GM12874 (cell line): ENCODE measurements around the gene DNAJB8.

ENCODE experiments used
- TF ChIP-seq, protein P1 (sequence below): IDR thresholded peaks from 2 replicates; pipeline ENCODE4 v1.5.1; 2011; ENCODE audit warnings: low read depth, mild to moderate bottlenecking, control low read depth, low read length, moderate library complexity; ENCODE audit not compliant: insufficient read depth

Gene DNAJB8

DNA sequence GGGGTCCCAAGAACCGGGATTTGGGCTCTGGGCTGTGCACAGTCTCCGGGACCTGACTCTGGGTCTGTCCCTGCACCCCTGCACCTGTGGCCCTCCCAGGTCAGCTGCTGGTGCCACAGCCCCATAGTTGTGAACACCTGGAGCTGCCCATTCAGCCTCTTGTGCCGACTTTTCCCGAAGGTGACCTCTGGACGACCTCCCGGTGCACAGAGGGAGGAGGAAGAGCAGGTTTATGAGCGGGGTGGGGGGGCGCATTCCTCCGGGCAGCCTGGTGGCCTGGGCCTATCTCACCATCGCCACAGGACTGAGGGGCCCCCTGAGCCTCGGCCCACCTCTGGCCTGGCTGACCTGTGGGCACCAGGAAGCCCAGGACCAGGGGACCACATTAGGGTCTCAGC lies 45.3 kb downstream of the DNAJB8 start:
- TF ChIP-seq, protein P1, sequence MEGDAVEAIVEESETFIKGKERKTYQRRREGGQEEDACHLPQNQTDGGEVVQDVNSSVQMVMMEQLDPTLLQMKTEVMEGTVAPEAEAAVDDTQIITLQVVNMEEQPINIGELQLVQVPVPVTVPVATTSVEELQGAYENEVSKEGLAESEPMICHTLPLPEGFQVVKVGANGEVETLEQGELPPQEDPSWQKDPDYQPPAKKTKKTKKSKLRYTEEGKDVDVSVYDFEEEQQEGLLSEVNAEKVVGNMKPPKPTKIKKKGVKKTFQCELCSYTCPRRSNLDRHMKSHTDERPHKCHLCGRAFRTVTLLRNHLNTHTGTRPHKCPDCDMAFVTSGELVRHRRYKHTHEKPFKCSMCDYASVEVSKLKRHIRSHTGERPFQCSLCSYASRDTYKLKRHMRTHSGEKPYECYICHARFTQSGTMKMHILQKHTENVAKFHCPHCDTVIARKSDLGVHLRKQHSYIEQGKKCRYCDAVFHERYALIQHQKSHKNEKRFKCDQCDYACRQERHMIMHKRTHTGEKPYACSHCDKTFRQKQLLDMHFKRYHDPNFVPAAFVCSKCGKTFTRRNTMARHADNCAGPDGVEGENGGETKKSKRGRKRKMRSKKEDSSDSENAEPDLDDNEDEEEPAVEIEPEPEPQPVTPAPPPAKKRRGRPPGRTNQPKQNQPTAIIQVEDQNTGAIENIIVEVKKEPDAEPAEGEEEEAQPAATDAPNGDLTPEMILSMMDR, result no peak

- TF ChIP-seq, protein P1, result no peak
These were observed 45.8 kb downstream of the DNAJB8 start for GRCh38 chr3:128420720-128421438.

DNA sequence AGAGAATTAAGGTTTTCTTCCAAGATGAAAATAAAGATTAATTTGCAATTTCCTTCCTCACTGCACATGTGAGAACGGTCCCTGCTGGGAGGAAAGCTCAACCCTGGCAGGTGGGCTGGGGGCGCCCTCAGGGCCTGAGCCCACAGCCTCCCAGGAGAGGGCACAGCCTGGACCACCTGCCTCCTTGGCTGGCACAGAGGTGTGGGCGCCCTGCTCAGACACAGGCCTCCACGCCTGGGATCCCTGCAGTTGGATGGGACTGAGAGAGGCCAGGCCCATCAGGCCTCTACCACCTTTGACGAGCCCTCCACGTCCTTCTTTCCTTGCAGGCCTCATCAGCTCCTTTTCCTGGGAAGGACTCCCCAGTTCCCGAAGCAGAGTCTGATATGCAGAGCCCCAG lies 46.4 kb downstream of the DNAJB8 start:
- TF ChIP-seq, protein P1, result no peak

DNA sequence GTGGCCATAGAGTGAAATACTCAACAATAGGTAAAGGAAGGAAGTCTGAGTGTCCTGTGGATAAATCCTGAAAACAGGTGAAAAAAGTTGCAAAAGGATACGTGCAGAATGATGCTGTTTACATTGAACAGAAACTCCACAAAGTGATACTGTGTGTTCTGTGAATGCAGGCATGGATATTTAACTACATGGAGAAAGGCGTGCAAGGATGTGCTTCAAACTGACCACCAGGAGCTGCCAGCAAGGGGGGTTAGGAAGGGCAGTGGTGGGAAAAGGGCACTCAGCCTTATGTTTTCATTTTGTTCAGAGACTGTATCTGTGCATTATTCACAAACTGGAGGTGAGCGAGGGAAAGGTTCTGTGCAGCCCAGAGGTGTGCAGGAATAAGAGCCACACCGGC lies 47.4 kb downstream of the DNAJB8 start:
- TF ChIP-seq, protein P1, result no peak

GRCh38 chr3:128418900-128419299 lies 47.8 kb downstream of the DNAJB8 start:
- TF ChIP-seq, protein P1, result no peak

DNA sequence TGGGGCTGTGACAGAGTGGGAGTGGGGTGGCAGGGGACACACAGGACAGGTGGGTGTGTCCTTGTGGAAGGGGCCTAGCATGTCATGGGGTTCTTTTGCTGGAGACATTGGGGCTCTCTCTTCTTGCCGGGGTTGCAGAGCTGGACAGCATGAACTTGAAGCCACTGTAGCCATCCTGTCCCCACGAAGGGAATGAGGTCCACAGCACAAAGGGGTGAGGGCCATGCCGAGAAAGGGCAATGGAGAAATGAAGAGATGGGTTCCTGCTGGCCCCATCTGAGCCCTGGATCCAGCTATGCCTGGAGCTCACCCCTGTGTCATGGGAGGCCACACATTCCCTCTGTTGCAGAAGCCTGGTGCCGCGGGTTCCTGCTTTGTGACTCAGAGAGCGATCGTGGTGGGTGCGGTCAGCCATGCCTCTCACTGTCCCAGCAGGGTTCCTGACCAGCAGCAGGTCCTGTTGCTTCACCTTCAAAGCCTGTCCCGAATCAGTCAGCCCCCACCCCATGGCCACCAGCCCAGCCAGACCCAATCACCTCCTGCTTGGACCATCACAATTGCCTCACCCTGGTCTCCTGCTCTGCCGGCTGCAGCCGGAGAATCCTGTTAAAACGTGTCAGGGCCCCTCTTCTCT lies 50.0 kb downstream of the DNAJB8 start:
- TF ChIP-seq, protein P1, result no peak

DNA sequence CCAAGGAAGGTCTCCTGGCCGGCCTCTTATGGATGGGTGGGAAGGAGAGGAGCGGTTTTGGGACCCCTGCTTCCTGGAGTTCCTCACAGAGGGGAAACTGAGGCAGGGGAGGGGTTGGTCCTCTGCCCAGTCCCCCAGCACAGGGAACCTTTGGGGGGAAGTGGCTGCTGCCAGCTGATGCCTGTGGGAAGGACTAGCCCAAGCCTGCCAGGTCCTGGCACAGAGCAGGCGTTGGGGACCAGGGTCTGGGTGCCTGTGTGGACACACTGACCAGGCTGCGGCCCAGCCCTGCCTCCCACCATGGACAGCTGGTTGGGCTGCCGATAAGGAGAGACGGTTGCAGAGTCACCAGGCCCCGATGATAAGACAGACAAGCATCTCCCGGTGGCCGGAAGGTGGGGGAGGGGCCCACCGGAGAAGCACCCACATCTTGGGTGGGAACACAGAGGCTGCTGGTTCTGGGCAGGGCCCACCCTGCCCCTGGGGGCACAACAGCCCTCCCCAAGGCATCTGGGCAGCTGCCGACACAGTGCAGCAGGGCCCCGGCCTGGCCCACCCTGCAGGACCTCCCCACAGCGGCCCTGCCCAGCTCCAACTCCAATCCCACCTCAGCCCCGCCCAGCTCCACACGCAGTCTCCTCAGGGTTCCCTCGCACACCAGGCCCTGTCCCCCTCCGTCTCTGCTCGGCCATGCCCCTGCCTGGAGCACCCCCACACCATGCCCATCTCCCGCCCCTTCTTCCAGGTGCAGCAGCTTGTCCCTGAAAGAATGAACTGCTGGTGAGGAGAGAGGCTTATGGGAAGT lies 50.7 kb downstream of the DNAJB8 start:
- TF ChIP-seq, protein P1, result no peak
